Activated CD4-positive, alpha-beta T cell treated with anti-CD3 and anti-CD28 coated beads, Interleukin-2, amount 10 ng/mL, durations not matched to agents 24 days and 14 days (primary cell): Measurements from ENCODE around the gene PJVK. TPM values are rescaled to one million over a fixed set of nuclear protein-coding genes. Genes with fewer than 3 reads are reported as not detected.
A peak's percentile ranks its signal among the peaks of the same experiment; 100 is the strongest.
"Not testable (repeated sequence)": the region's sequence is repeated elsewhere in the genome, so short reads cannot be mapped to it uniquely, and the experiment has no call there.

Source experiments
- DNase-seq: peaks from one replicate; pipeline ENCODE4 v3.0.0; 2022
- H3K27ac Mint-ChIP-seq: one replicate; pipeline ENCODE4 v1.8.0; 2022; ENCODE audit warnings: mild to moderate bottlenecking, mixed read lengths
- H3K27me3 Mint-ChIP-seq: one replicate; pipeline ENCODE4 v1.8.0; 2022; ENCODE audit warnings: mixed read lengths
- H3K36me3 Mint-ChIP-seq: one replicate; pipeline ENCODE4 v1.8.0; 2022; ENCODE audit warnings: low read depth, mild to moderate bottlenecking, mixed read lengths
- H3K4me1 Mint-ChIP-seq: one replicate; pipeline ENCODE4 v1.8.0; 2021; ENCODE audit warnings: mixed read lengths
- H3K4me3 Mint-ChIP-seq: one replicate; pipeline ENCODE4 v1.8.0; 2022; ENCODE audit warnings: mild to moderate bottlenecking, moderate library complexity, mixed read lengths
- H3K9me3 Mint-ChIP-seq: one replicate; pipeline ENCODE4 v1.8.0; 2021; ENCODE audit warnings: mixed read lengths
- intact Hi-C: fragments of 100-400 bp; cut with micrococcal nuclease; formaldehyde crosslinking; loops from one replicate; pipeline ENCODE4 v1.15.1; 2023
- total RNA-seq: library from RNA; stranded (reverse); gene quantifications from 2 replicates; pipeline ENCODE4 v1.2.3, GENCODE V29; 2022

Gene PJVK, protein sequence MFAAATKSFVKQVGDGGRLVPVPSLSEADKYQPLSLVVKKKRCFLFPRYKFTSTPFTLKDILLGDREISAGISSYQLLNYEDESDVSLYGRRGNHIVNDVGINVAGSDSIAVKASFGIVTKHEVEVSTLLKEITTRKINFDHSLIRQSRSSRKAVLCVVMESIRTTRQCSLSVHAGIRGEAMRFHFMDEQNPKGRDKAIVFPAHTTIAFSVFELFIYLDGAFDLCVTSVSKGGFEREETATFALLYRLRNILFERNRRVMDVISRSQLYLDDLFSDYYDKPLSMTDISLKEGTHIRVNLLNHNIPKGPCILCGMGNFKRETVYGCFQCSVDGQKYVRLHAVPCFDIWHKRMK
- total RNA-seq, result 2.0 and 2.3 TPM in 2 replicates

DNA sequence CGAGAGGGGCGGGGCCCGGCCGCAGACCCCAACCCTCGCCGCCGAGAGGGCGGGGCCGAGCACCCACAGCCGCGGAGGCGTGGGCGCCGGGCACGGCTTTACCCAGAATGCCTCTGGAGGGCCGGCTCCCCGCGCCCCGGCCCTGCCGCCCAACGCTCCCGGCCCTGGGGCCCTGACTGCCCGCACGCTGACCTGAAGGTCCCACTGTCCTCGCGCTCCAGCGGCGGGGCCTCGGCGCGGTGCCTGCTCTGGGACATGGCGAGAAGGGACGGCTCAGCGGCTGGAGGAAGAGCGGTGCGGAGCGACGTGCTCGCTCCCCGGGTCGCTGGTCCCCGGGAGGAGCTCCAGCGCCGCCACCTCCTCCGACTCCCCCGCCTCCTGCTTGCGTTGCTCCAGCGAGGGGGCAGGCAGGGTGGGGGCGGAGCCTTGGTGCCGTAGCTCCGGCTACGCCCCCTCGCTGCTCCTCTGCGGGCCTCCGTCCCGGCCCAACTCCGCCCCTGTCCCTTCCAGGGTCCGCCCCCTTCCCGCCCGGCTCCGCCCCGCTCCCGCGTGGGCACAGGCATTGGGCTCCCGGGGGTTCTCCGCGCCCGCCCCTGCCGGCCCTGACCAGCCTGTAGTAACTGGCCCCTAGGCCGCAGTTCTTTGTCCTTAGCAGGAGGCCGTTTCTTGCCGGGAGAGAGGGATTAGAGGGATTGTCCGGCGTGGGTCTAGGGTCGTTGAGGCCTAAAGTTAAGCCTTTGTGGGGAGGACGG, at the start of gene PJVK, which contains the start of gene PRKRA:
Gene PJVK, plus strand, starts transcription at position 605 of the 752 bp plus-strand sequence. CDS start 2,032 bp downstream, outside the sequence.
Gene PRKRA, minus strand, starts transcription at position 402 of the 752 bp plus-strand sequence. Its CDS starts 145 bp downstream, at position 257.
- peaks cover 25% of the 10 kb centered on the region for H3K4me1 Mint-ChIP-seq
- no peaks in the 10 kb centered on the region for H3K9me3 Mint-ChIP-seq
- H3K27ac Mint-ChIP-seq, result peak within 1 kb of the TSS; percentile 98
- H3K36me3 Mint-ChIP-seq, result peaks cover 25% of the 10 kb centered on the region
- DNase-seq, result peak; percentile 99
- H3K4me3 Mint-ChIP-seq, result peak within 1 kb of the TSS; percentile 94
- peaks cover 7% of the 10 kb centered on the region for H3K27me3 Mint-ChIP-seq
- intact Hi-C loops, result loop anchor here (1.0 to 2.0 kb wide), 7 partner anchors 27 to 1238 kb away; partner anchors contain the start of genes FKBP7, HNRNPA3 and RBM45

DNA sequence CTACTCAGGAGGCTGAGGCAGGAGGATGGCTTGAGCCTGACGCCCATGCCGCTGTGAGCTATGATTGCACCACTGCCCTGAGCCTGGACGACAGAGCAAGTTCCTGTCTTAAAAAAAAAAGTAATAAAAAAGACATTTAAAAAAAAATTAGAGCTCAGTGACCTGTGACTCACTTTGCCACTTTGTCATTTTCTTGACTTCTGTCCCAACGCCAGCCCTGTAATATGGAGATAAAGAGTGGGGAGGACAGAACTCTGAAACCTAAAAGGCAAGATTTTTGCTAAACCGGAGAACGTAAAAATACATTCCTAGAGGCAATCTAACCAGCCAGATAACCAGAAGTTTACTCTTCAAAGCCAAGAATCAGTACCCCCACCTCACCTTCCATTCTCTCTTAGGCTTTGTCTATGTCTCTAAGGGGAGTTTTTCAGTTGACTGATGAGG, 49.2 kb upstream of the PJVK start:
- peaks cover 24% of the 10 kb centered on the region for H3K4me1 Mint-ChIP-seq
- intact Hi-C loops, result no loop called here
- H3K27me3 Mint-ChIP-seq, result peaks cover 4% of the 10 kb centered on the region
- no peaks in the 10 kb centered on the region for H3K36me3 Mint-ChIP-seq
- H3K27ac Mint-ChIP-seq, result no peak overlapping the region
- no peak overlapping the region for H3K4me3 Mint-ChIP-seq
- no peak for DNase-seq
- no peaks in the 10 kb centered on the region for H3K9me3 Mint-ChIP-seq

DNA sequence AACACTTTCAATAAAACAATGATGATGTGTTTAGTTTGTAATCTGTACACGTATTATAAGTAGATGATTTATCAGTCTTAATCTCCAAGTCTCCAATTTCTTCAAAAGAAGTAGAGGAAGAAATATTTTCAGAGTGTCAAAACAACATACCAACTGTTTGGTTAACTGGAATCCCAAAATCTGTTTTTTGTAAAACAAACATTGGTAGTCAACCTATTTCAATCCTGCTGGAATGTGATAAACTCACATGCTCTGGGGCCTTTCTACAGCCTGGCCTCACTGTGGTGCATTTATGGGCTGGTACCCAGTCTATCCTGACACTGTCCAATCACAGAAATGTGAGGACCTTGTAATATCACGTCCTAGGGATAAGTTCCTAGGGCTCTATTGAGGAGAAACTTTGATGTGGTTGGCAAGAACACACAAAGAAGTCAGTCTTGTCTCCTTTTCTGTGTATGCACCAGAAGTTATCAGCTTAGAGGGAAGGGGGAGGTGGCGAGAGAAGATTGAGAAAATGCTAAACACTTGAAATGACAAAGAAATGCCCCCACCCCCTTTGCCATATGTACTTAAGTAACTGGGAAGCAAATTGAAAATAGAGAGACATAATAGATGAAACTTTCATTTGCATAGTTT, 47.4 kb upstream of the PJVK start:
- no peak for DNase-seq
- intact Hi-C loops, result loop anchor here (1.0 kb wide), 1 partner anchor 10 kb away; no protein-coding TSS in a partner anchor
- peak overlapping the region; percentile 64 for H3K4me3 Mint-ChIP-seq
- H3K27ac Mint-ChIP-seq, result peak overlapping the region; percentile 87
- no peaks in the 10 kb centered on the region for H3K9me3 Mint-ChIP-seq
- H3K4me1 Mint-ChIP-seq, result peaks cover 21% of the 10 kb centered on the region
- H3K27me3 Mint-ChIP-seq, result peaks cover 4% of the 10 kb centered on the region
- H3K36me3 Mint-ChIP-seq, result no peaks in the 10 kb centered on the region

DNA sequence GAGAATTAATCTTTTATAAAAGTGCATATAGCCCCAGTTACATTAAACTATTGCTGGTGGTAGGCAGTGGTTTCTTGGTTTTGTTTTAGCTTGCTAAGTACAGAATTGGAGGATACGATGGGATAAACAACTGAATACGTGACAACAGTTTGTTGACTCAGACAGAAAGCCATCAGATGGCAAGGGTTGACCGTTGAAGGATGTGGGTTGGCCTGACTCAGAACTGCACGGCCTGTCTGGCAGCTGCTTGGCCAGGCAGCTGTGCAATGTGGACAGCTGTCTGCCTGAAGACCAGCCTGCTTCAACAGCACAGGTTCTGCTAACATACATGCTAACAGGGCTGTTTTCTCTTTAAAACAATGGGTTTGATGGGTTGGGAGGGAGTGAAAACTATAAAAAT, 46.8 kb upstream of the PJVK start:
- Mint-ChIP-seq H3K27me3 (peaks cover 4% of the 10 kb centered on the region), H3K27ac (peak overlapping the region; percentile 87), H3K36me3 (no peaks in the 10 kb centered on the region), H3K4me1 (peaks cover 21% of the 10 kb centered on the region), H3K9me3 (no peaks in the 10 kb centered on the region), H3K4me3 (peak overlapping the region; percentile 64)
- intact Hi-C loops, result loop anchor here (1.0 kb wide), 1 partner anchor 9 kb away; no protein-coding TSS in a partner anchor
- DNase-seq, result peak; percentile 79

DNA sequence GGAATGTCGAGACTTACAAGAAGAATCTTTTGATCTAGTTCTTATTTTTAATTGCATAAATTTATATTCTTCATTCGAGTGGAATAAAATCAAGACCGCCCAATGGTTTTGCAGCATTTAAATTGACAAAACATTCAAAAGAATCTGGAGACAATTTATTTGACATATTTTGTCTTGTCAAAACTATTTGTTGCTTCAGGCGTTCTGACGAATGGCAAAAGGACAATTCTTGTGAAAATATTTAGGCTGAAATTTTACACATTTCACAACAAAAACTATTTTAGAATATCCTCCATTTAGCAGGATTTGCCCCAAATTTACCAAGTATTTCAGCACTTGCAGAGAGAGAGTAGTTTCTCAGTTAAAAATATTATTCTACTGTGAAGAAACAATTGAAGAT, 41.9 kb upstream of the PJVK start:
- no peaks in the 10 kb centered on the region for H3K9me3 Mint-ChIP-seq
- H3K27ac Mint-ChIP-seq, result no peak overlapping the region
- intact Hi-C loops, result no loop called here
- peaks cover 3% of the 10 kb centered on the region for H3K27me3 Mint-ChIP-seq
- DNase-seq, result no peak
- H3K4me1 Mint-ChIP-seq, result peaks cover 28% of the 10 kb centered on the region
- H3K36me3 Mint-ChIP-seq, result no peaks in the 10 kb centered on the region
- H3K4me3 Mint-ChIP-seq, result no peak overlapping the region

DNA sequence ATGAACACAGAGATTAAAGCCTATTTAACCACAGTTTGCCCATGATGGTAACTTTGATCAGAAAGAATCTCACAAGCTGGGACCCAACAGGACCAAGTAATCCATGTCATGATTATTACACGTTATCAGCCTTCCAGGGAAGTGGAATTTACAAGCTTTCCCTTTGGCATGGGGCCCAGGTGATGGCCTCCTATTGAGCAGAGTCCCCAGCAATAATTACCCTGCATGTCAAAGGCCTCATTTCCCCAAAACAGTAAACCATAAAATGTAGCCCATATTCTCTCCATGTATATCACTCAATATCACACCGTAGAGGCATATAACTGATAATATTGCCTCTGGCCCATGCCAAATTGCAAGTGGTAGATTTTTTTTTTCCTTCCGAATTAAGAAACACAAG, 39.1 kb upstream of the PJVK start:
- Mint-ChIP-seq H3K36me3 (no peaks in the 10 kb centered on the region), H3K9me3 (no peaks in the 10 kb centered on the region), H3K4me3 (no peak overlapping the region), H3K27ac (no peak overlapping the region), H3K4me1 (peaks cover 34% of the 10 kb centered on the region), H3K27me3 (peaks cover 3% of the 10 kb centered on the region)
- no peak for DNase-seq
- intact Hi-C loops, result loop anchor here (10.0 kb wide), 1 partner anchor 853 kb away; the partner anchor contains the start of gene SESTD1

DNA sequence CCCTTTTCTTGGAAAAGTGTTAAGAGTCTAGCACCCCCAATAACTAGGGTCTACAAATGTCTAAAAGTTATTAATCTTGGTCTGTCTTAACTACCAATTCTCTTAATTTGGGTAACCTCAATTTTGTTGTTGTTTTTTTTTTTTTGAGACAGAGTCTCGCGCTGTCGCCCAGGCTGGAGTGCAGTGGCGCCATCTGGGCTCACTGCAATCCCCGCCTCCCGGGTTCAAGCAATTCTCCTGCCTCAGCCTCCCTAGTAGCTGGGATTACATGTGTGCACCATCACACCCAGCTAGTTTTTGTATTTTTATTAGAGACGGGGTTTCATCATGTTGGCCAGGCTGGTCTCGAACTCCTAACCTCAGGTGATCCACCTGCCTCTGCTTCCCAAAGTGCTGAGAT, 38.7 kb upstream of the PJVK start:
- not testable (repeated sequence) for H3K36me3 Mint-ChIP-seq, H3K27ac Mint-ChIP-seq, H3K9me3 Mint-ChIP-seq, DNase-seq, H3K27me3 Mint-ChIP-seq
- intact Hi-C loops, result loop anchor here (10.0 kb wide), 1 partner anchor 852 kb away; the partner anchor contains the start of gene SESTD1
- Mint-ChIP-seq H3K4me3 (peak overlapping the region; percentile 97), H3K4me1 (peaks cover 33% of the 10 kb centered on the region)

DNA sequence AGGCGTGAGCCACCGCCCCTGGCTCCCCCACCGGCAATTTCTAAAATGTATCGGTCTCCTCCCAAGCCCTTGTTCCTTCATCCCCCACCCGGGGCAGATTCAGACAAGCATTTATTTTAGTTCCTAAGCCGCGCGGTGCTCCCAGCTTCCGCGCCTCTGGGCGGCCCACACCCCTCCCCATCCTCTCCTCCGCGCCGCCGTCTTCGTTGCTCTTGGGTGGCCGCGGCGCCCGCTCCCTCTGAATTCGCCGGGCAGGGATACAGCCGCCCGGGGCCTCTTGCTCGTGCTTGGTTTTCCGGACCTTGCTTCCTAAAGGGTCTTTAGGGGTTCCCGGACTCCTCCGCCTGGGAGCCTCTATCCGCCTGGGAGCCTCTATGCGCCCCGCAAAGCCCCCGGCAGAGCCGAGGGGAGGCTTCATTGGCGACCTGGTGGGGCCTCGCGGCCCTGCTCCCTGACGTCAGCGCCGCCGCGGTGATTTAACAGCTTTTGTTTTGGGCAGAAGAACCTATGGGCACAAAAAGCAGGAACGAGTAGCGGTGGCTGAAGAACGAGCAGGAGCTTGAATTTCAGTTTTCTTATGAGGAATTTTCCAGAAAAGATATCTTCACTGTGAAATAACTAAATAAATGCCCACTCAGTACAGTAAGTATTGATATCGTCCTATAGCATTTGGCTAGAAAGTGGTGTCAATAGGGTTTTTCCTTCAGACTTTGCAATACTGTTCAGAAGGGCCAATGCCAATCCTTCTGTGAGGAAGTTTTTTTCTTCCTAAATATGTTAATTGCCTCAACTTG, 37.5 kb upstream of the PJVK start:
- intact Hi-C loops, result loop anchor here (1.0 to 10.0 kb wide), 7 partner anchors 9 to 851 kb away; partner anchors contain the start of genes OSBPL6, RBM45 and SESTD1
- Mint-ChIP-seq H3K9me3 (no peaks in the 10 kb centered on the region), H3K27me3 (peaks cover 3% of the 10 kb centered on the region), H3K4me3 (peak overlapping the region; percentile 97), H3K27ac (peak overlapping the region; percentile 99), H3K36me3 (no peaks in the 10 kb centered on the region), H3K4me1 (peaks cover 33% of the 10 kb centered on the region)
- DNase-seq, result peak; percentile 94

DNA sequence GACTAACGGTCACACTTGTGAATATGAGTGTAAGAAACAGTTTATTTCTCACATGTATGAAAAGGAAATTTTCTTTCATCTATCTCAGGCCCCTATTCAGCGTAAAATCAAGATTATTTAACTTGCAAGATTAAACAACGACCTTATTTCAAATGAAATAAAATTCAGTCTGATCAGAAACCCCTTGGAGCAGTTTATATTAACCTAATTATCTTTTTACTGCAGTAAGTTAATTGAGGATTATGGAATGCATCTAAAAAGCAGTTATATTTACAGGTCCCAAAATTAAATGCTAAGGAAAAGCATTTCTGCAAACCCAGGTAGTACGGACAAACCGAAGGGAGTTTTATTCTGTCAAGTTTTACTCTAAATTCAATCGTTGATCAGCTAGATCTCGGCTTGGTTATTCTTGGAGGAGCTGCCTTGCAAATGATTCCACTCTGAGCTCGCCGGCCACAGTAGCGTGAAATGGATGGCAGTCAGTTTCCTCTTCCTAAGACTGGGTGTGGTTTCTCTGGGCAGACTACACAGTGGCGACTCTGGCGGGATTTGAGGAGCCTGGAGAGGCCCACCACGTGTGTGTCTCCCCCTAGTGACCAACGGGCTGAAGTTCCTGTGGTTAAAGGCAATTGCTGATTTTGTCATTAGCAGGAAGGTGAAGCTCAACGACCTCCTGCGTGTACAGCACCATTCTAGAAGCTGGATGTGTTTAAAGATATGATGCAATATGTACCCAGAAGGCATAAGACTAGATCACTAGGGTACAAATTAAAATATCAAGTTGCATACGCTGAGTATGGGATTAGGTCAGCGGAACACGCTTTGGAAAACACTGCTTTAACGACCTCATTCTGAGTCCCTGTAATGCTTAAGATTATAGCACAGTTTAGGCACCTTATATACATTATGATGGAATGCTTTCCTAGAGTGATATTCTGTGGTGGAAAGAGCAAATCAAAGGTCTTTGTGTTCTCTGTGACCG, 36.6 kb upstream of the PJVK start:
- Mint-ChIP-seq H3K4me3 (peak overlapping the region; percentile 97), H3K27ac (peak overlapping the region; percentile 99), H3K4me1 (peaks cover 35% of the 10 kb centered on the region), H3K27me3 (peaks cover 3% of the 10 kb centered on the region), H3K9me3 (no peaks in the 10 kb centered on the region), H3K36me3 (no peaks in the 10 kb centered on the region)
- peak; percentile 94 for DNase-seq
- intact Hi-C loops, result loop anchor here (1.0 to 10.0 kb wide), 4 partner anchors 108 to 850 kb away; partner anchors contain the start of genes OSBPL6, RBM45 and SESTD1

DNA sequence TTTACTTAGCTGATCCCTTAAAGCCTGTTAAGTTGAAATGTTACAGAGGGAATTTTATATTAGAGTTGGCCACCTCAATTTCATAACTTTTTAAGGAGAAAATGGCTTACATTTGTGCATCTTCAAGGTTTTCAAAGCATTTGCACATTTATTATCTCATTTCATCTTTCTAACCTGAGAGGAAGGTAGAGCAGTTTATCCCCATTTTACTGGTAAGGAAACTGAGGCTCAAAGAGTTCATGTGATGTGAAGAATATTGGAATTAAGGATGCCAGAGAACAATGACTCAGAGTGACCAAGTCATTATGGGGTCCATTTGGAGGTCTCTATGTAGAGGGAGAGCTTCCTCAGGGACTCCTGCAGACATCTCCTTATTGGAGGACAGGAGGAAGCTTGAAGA, 35.2 kb upstream of the PJVK start:
- Mint-ChIP-seq H3K36me3 (peaks cover 3% of the 10 kb centered on the region), H3K4me3 (no peak overlapping the region), H3K27ac (no peak overlapping the region), H3K9me3 (no peaks in the 10 kb centered on the region), H3K27me3 (no peaks in the 10 kb centered on the region), H3K4me1 (peaks cover 37% of the 10 kb centered on the region)
- DNase-seq, result no peak
- intact Hi-C loops, result loop anchor here (1.0 to 10.0 kb wide), 4 partner anchors 110 to 849 kb away; partner anchors contain the start of genes OSBPL6, RBM45 and SESTD1

DNA sequence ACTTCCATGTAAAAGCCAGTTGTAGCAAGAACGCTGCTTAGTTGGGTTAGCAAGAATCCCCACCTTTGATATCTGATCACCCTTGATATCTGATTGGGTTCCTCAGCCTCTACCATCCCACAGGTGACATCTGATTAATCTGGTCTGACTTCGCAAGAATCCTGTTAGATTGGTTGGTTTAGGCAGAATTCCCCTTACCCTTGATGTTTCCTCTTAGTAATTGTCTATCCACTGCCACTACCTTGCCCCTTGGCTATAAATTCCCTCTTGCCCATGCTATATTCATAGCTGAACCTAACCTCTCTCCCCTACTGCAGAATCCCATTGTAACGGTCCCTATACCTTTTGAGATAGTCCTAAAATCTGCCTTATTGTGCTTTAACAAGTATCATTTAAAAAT, 33.3 kb upstream of the PJVK start:
- Mint-ChIP-seq H3K36me3 (peaks cover 12% of the 10 kb centered on the region), H3K4me3 (no peak overlapping the region), H3K27me3 (no peaks in the 10 kb centered on the region), H3K9me3 (no peaks in the 10 kb centered on the region), H3K27ac (no peak overlapping the region), H3K4me1 (peaks cover 34% of the 10 kb centered on the region)
- no peak for DNase-seq
- intact Hi-C loops, result loop anchor here (10.0 kb wide), 1 partner anchor 847 kb away; the partner anchor contains the start of gene SESTD1

DNA sequence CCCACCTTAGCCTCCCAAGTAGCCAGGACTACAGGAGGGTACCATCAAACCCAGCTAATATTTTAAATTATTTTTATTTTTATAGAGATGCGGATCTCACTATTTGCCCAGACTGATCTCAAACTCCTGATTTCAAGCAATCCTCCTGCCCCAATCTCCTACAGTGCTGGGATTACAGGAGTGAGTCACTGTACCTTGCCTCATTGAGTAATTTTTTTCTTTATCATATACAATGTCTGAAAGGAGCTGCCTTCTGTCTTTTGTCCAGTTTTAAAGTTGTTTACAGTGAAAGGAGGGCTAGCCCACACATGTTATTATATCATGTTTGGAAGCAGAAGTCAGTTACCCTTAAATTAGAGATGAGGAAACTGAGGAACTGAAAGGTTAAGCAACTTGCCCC, 32.8 kb upstream of the PJVK start:
- Mint-ChIP-seq H3K27me3 (no peaks in the 10 kb centered on the region), H3K36me3 (peaks cover 13% of the 10 kb centered on the region), H3K9me3 (no peaks in the 10 kb centered on the region), H3K4me3 (no peak overlapping the region), H3K4me1 (peaks cover 29% of the 10 kb centered on the region), H3K27ac (no peak overlapping the region)
- intact Hi-C loops, result loop anchor here (10.0 kb wide), 1 partner anchor 846 kb away; the partner anchor contains the start of gene SESTD1
- no peak for DNase-seq
